Effector CD4-positive, alpha-beta T cell (primary cell): ENCODE results near the gene RGPD4.
"Not testable (repeated sequence)": the region's sequence is repeated elsewhere in the genome, so short reads cannot be mapped to it uniquely, and the experiment has no call there.

Experiments
- DNase-seq: peaks from one replicate; pipeline ENCODE4 v3.0.0-alpha.2; 2020
- total RNA-seq: gene quantifications from one replicate; lab custom pipeline; 2026; lab: John Stamatoyannopoulos, UW

RGPD4 gene
- total RNA-seq, result 4.3 reads per million, percentile 17 among the genes with 10 or more reads in this experiment

- DNase-seq, result not testable (repeated sequence)
These were observed at the start of gene RGPD4 for GRCh38 chr2:107826749-107827148. TSS of gene RGPD4 (plus strand) at chr2:107826892. CDS start at chr2:107827014, 122 bp downstream.

DNA sequence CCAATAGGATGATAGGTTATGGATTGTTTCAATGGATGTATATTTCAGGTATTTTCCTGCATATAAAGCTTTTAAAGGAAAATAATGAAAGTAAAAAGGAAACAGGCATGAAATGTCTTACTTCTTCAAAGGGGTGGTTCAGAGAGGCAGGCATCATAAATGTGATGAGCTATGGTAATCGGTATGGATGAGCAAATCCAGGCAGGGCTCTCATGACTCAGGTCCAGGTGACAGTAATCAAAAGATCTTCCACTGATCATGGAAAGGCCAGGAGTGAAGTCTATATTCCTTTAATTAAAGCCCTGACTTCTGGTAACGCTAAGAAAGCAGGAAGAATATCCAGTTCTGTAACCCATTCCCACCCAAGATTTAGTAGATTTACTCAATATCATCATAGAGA lies 48.7 kb upstream of the RGPD4 start:
- no peak for DNase-seq

DNA sequence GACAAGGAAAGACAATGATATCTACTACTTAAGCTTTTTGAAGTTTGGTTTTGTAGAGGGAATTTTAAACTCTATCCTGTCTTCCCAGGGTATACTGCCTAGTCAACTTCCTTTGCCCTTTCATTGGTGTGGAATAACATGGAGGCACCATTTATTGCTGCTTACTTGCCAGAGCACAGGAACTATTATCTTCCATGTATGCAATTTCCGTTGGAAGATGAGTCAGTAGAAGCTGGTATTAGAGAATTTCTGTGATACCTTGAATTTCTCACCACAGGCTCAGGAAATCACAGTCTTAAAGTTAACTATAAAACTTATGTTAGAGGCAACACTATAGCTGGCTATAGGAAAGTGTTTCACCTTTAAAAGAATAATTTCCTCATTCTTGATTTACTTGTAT lies 40.9 kb upstream of the RGPD4 start:
- no peak for DNase-seq

DNA sequence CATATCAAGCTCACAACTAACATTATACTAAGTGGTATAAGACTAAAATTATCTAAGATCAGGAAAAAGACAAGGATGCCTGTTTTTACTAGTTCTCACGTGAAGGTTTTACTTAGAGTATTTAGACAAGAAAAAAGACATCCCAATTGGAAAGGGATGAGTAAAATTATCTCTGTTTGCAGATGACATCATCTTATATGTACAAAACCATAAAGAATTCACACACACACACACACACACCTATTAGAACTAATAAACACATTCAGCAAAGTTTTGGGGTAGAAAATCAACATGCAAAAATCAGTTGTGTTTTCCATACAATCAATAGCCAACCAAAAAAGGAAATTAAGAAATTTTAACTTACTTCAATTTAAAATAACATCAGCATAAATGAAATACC lies 35.9 kb upstream of the RGPD4 start:
- DNase-seq, result no peak

- DNase-seq, result no peak
These were observed 25.2 kb upstream of the RGPD4 start for GRCh38 chr2:107801498-107801897.

DNA sequence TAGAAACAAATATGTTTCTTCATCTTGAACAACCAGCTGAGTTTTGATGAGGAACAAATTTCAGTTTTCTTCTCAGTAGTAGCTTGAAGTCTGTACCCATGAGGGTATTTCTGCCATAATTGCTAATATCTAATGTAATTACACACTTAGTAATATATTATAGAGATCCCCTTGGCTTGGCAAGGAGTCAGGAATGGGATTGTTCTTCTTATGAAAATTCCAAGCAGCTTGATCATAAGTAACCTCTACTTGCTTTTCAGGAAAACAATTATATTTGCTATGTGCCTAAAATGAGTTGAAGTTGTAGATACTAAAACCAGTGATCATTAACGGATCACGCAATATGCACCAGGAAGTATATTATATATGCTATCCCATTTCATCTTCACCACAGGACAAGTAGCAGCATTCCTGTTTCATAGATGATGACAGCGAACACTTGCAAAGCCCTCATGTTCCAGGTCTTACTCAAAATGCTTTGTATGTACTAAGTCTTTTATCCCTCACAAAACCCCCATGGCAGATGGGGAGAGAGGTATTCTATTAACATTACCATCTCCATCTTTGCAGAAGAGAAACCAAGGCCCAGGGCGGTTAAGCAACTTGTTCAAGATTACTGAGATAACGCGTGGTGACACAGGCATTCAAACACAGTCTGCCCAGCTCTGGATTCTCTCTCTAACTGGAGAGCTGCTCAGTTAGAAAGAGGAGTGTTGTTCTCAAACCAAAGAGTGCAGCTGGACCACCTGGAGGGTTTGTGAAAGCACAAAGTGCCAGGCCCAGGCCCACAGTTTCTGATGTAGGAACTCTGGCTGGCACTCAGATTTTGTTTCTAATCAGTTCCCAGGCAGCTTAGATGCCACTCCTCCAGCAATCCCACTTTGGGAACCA lies 21.8 kb upstream of the RGPD4 start:
- DNase-seq, result no peak

GRCh38 chr2:107806901-107807300 lies 19.8 kb upstream of the RGPD4 start:
- no peak for DNase-seq

GRCh38 chr2:107807988-107808387 lies 18.7 kb upstream of the RGPD4 start:
- no peak for DNase-seq

DNA sequence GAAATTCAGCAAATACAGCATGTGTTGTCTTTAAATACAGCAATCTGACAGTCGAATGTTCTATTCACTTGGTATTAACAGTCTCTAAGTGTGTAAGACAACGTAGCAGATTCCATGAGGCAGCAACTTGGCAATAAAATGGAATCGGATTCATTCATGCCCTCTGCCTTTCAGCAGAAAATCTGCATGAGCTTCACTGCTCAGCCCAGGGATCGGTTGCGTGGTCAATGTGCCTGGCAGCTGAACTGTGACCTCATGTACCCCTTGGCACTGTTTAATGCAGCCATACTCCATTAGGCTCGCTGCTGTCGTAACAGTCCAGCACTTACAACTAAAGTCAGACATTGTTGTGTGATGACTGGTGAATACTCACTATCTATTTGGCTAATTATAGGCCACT lies 17.7 kb upstream of the RGPD4 start:
- DNase-seq, result no peak

DNA sequence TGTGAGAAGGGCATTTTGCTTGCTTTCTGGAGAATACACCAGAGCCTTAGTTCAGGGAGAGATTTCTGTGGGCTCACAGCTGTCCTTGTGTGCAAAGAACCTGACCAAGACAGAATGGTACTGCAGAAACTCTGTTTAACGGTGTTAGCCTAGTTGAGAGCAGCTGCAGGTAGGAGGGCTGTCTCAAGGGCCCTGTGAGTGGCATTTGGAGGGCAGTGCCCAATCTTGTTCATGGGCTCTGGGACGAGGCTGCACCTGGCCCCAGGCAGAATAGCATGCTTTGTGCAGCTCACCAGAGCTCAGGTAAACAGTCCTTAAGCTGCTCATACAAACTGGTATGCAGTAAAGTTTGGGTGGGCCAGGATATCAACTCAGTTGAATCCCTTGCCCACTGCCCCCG lies 16.9 kb upstream of the RGPD4 start:
- DNase-seq, result no peak

GRCh38 chr2:107810734-107811133 lies 16.0 kb upstream of the RGPD4 start:
- no peak for DNase-seq

DNA sequence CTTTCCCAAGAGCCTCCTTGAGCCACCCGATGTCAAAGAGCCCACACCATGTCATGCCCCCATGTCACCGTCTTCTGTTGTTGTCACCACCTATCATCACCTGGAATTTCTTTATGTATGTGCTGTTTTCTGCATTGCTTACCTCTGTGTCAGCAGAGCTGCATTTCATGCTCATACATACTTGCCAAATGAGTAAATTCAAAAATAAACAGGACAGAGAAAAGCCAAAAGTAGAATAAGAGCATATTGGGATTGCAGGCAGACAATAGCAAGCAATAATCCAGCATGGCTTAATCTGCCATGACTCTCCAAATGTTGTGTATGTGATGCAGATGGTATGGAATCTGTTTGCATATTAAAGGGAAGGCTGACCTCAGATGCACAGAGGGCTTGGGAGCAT lies 15.3 kb upstream of the RGPD4 start:
- DNase-seq, result no peak

DNA sequence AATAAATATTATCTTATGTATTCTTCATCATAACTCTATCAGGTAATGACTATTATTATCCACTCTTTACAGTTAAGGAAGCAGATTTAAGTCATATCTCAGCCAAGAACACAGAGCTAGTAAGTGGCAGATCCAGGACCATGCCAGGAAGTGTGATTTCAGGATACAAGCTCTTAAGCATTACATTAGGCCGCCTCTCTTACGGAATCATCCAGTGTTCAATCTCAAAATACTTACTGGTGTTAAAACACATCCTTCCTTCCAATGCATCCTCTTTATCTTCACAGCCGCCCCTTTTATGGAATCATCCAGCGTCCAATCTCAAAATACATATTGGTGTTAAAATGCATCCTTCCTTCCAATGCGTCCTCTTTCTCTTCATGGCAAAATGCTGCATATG lies 14.7 kb upstream of the RGPD4 start:
- DNase-seq, result no peak

- DNase-seq, result no peak
These were observed 9.3 kb upstream of the RGPD4 start for GRCh38 chr2:107817378-107817777.

DNA sequence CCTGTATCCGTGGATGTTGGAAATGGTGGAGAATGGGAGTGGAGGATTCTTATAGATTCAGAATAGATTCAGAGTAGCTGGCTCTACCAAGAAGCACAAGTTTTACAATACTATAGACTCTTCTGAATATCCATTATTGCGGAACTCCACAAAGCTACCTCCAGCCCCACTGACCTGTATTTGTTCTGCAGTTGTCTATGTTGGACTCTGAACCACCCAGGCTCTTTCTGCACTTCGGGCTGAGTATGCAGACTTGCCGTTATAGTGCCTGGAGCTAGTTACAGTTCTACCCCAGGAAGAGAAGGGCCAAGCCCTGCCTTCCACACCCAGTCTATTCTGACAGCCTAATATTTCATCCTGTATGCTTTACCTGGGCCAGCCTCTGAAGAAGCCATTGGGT lies 4.4 kb upstream of the RGPD4 start:
- DNase-seq, result no peak

- DNase-seq, result no peak
These were observed 2.1 kb upstream of the RGPD4 start for GRCh38 chr2:107824451-107825205.

DNA sequence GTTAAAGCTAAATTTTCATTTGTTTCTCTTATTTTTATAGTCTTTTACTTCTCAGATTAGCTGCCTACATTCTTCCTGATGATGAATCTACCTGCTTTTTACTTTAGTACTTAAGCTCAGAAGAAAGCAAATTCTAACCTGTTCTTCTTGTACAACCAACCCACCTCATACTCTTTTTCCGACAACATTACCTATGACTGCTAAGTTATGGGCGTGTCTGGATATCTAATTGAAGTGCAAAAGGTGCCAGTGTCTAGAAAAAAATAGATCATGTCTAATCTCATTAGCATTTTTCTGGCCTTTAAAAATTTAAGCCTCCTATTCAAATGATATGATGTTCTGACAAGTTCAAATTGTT lies 1.5 kb upstream of the RGPD4 start:
- DNase-seq, result no peak

DNA sequence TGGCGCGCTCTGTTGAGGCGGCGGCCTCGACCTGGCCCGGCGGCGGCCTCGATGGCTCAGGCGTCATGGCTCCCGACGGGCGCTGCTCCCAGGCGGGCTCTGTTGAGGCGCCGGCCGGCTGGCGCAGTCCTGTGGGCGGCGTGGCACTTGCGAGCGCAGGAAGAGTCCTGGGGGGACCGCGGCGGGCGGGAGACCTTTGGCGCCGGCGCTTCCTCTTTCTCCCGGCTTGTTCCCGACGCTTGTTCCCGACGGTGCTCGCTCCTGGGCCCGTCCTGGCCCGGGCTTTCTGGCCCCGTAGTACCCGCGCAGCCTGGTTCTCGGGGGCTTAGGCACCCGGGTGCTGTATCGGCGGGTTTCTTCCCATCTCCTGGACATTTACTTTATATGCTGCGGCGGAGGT lies 2.8 kb downstream of the RGPD4 start:
- DNase-seq, result not testable (repeated sequence)

GRCh38 chr2:107833152-107833551 lies 6.5 kb downstream of the RGPD4 start:
- DNase-seq, result not testable (repeated sequence)

- not testable (repeated sequence) for DNase-seq
These were observed 6.9 kb downstream of the RGPD4 start for GRCh38 chr2:107833618-107834017.

DNA sequence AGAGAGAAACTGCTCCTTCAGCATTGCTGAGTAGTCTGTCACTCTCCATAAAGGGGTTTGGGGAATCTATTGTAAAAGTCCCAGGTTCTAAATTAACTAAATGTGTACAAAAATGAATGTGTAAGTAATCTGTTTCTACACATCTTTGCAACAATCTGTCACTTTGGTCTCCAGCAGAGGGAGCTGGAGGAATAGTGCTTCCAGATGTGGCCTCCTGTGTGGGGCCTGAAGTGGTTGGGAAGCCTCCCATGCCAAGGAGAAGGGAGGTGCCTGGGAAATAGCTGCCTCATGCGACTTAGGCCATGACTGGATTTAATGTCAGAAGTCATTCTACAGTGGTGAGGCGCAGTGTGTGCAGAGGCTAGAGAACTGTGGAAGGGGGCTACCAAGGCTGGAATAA lies 89.4 kb downstream of the RGPD4 start:
- DNase-seq, result not testable (repeated sequence)

GRCh38 chr2:107916696-107917370 lies 90.1 kb downstream of the RGPD4 start:
- not testable (repeated sequence) for DNase-seq

DNA sequence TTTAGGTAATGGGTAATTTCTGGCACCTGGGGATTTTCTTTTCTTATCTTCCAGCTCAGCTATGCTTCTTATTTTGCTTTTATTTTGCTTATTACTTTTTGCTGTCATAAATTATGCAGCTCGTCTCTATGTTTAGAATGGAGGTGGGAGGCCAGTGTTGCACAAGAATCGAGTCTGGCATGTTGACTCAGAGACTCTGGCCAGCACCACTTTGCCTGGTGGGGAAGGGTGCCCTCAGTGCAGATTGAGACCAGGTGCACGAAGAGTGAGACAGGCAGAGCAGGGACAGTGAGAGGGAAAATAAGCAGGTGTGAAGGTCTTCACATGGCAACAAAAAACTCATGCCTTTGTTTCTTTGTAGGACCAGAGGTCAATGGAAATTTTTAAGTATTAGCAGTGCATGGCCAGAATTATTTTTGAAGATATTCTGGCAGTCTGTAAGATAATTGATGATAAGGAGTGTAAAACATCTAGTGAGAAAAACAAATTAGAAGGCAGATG lies 100.4 kb downstream of the RGPD4 start:
- DNase-seq, result no peak
